SK-N-MC (cell line): ENCODE measurements around the gene CRTC1.

Experiments
- EZH2 ChIP-seq: fragments of 200-600 bp; sonication (generic); IDR thresholded peaks from one replicate; pipeline ENCODE4 v1.6.1; 2017; ENCODE audit warnings: antibody characterized with exemption
- POLR2AphosphoS5 ChIP-seq: IDR thresholded peaks from 2 replicates; pipeline ENCODE4 v1.6.1; 2012; ENCODE audit warnings: mild to moderate bottlenecking, low read depth, low read length, borderline replicate concordance

DNA sequence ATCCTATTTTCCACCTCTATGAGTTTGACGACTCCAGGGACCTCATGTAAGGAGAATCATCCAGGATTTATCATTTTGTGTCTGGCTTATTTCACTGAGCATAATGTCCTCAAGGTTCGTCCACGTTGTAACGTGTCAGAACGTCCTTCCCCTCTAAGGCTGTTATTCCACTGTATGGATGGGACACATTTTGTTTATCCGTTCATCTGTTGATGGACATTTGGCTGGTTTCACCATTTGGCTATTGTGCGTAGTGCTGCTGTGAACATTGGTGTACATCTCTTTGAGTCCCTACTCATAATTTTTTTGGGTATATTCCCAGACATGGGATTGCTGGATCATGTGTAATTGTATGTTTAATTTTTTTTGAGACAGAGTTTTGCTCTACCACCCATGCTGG, 21.5 kb downstream of the CRTC1 start:
- TF ChIP-seq EZH2 (no peak), POLR2AphosphoS5 (no peak)
